HG02943 (cell line): ENCODE measurements around the gene ITPKB.
"Not testable (repeated sequence)": the region's sequence is repeated elsewhere in the genome, so short reads cannot be mapped to it uniquely, and the experiment has no call there.

Source experiments
- ATAC-seq: cut with Tn5 transposase; IDR thresholded peaks from one replicate; pipeline ENCODE4 v1.9.1; 2021; ENCODE audit warnings: mild to moderate bottlenecking, low read depth, moderate library complexity; ENCODE audit not compliant: unreplicated experiment

ITPKB gene

GRCh38 chr1:226761322-226761721 is 22.2 kb upstream of the ITPKB start:
- no peak for ATAC-seq

- no peak for ATAC-seq
Measured at GRCh38 chr1:226754793-226755533, 15.9 kb upstream of the ITPKB start.

GRCh38 chr1:226754097-226754496 is 15.0 kb upstream of the ITPKB start:
- ATAC-seq: no peak

GRCh38 chr1:226751703-226752102 is 12.6 kb upstream of the ITPKB start:
- ATAC-seq: no peak

- no peak for ATAC-seq
Measured at GRCh38 chr1:226751214-226751613, 12.1 kb upstream of the ITPKB start.

- no peak for ATAC-seq
Measured at GRCh38 chr1:226749467-226749866, 10.4 kb upstream of the ITPKB start.

GRCh38 chr1:226748306-226748705 is 9.2 kb upstream of the ITPKB start:
- ATAC-seq: no peak

GRCh38 chr1:226747519-226748263 is 8.6 kb upstream of the ITPKB start:
- not testable (repeated sequence) for ATAC-seq

- ATAC-seq: no peak
Measured at GRCh38 chr1:226743259-226743658, 4.2 kb upstream of the ITPKB start.

- ATAC-seq: no peak
Measured at GRCh38 chr1:226741009-226741408, 1.9 kb upstream of the ITPKB start.

GRCh38 chr1:226739696-226740065 is 599 bp upstream of the ITPKB start:
- ATAC-seq: no peak

- ATAC-seq: no peak
Measured at GRCh38 chr1:226738421-226738994, 574 bp downstream of the ITPKB start.

- ATAC-seq: no peak
Measured at GRCh38 chr1:226737819-226738420, 1.2 kb downstream of the ITPKB start.

GRCh38 chr1:226736908-226737818 is 1.9 kb downstream of the ITPKB start:
- no peak for ATAC-seq

- ATAC-seq: no peak
Measured at GRCh38 chr1:226736001-226736907, 2.8 kb downstream of the ITPKB start.

- ATAC-seq: no peak
Measured at GRCh38 chr1:226735576-226735975, 3.5 kb downstream of the ITPKB start.

- no peak for ATAC-seq
Measured at GRCh38 chr1:226734611-226735153, 4.4 kb downstream of the ITPKB start.

- no peak for ATAC-seq
Measured at GRCh38 chr1:226733876-226734275, 5.2 kb downstream of the ITPKB start.

GRCh38 chr1:226733304-226733703 is 5.8 kb downstream of the ITPKB start:
- ATAC-seq: no peak
